ENCODE data around the gene CD248. TPM values are rescaled to one million over a fixed set of nuclear protein-coding genes. Genes with fewer than 3 reads are reported as not detected.

CD248 gene
- total and polyA plus RNA-seq, 3 donors from 2014 or later, result 3.9 to 35.5 (median 6.4) TPM

- intact Hi-C loops (cut with DNase I; ENCODE audit: low total_unique reads), result no loop called here
- H3K4me3 ChIP-seq, result no peak overlapping the region
- H3K4me1 ChIP-seq, result peaks cover 21% of the 10 kb centered on the region
- H3K27ac ChIP-seq, result peak overlapping the region; percentile 33 to 88
- H3K9me3 ChIP-seq, result no peaks in the 10 kb centered on the region
- H3K27me3 ChIP-seq, result no peaks in the 10 kb centered on the region
- 67 to 74% methylated on average over 7 to 14 of the region's 14 CpGs for WGBS, 2 donors
- TF ChIP-seq POLR2A (IDR thresholded peaks at IDR 0.05), result no peak
- TF ChIP-seq CTCF (IDR thresholded peaks at IDR 0.05), result no peak
- H3K36me3 ChIP-seq (ENCODE audit: low read depth, missing control alignments), result no peaks in the 10 kb centered on the region
- no peak for DNase-seq
These were observed 1.4 kb downstream of the CD248 start for GRCh38 chr11:66315498-66315885.

- peaks cover 21% of the 10 kb centered on the region for H3K4me1 ChIP-seq
- H3K27ac ChIP-seq, result peak overlapping the region; percentile 40 to 88
- H3K4me3 ChIP-seq, result no peak overlapping the region
- intact Hi-C loops (cut with DNase I; ENCODE audit: low total_unique reads), result no loop called here
- no peak for DNase-seq
- WGBS, 2 donors, result 72 to 90% methylated on average over 10 to 14 of the region's 17 CpGs
- H3K27me3 ChIP-seq, result no peaks in the 10 kb centered on the region
- no peak for TF ChIP-seq POLR2A (IDR thresholded peaks at IDR 0.05)
- no peak for TF ChIP-seq CTCF (IDR thresholded peaks at IDR 0.05)
- H3K9me3 ChIP-seq, result no peaks in the 10 kb centered on the region
- H3K36me3 ChIP-seq (ENCODE audit: low read depth, missing control alignments), result no peaks in the 10 kb centered on the region
These were observed 2.0 kb downstream of the CD248 start for GRCh38 chr11:66314561-66315497.

GRCh38 chr11:66314186-66314501, 2.7 kb downstream of the CD248 start:
- no peak for DNase-seq
- Histone ChIP-seq H3K36me3 (ENCODE audit: low read depth, missing control alignments) (no peaks in the 10 kb centered on the region), H3K4me3 (no peak overlapping the region), H3K27me3 (no peaks in the 10 kb centered on the region), H3K27ac (peak overlapping the region; percentile 40 to 79), H3K9me3 (no peaks in the 10 kb centered on the region), H3K4me1 (peaks cover 21% of the 10 kb centered on the region)
- TF ChIP-seq CTCF (IDR thresholded peaks at IDR 0.05) (no peak), POLR2A (IDR thresholded peaks at IDR 0.05) (no peak)
- intact Hi-C loops (cut with DNase I; ENCODE audit: low total_unique reads), result no loop called here
- 35 to 43% methylated on average over 1 of the region's 1 CpG for WGBS, 2 donors

GRCh38 chr11:66313321-66314185, 3.3 kb downstream of the CD248 start:
- H3K4me3 ChIP-seq, result peak overlapping the region; percentile 39 to 53
- no peaks in the 10 kb centered on the region for H3K36me3 ChIP-seq (ENCODE audit: low read depth, missing control alignments)
- no peak for DNase-seq
- TF ChIP-seq POLR2A (IDR thresholded peaks at IDR 0.05) (no peak), CTCF (IDR thresholded peaks at IDR 0.05) (no peak)
- H3K9me3 ChIP-seq, result no peaks in the 10 kb centered on the region
- intact Hi-C loops (cut with DNase I; ENCODE audit: low total_unique reads), result no loop called here
- WGBS, 2 donors, result 17 to 21% methylated on average over 27 to 38 of the region's 38 CpGs
- peaks cover 21% of the 10 kb centered on the region for H3K4me1 ChIP-seq
- peak overlapping the region; percentile 40 to 79 for H3K27ac ChIP-seq
- H3K27me3 ChIP-seq, result no peaks in the 10 kb centered on the region

Data from testis (tissue), 3 donors.